Measurements from ENCODE around the gene HOXA10.

The HOXA10 gene

DNA sequence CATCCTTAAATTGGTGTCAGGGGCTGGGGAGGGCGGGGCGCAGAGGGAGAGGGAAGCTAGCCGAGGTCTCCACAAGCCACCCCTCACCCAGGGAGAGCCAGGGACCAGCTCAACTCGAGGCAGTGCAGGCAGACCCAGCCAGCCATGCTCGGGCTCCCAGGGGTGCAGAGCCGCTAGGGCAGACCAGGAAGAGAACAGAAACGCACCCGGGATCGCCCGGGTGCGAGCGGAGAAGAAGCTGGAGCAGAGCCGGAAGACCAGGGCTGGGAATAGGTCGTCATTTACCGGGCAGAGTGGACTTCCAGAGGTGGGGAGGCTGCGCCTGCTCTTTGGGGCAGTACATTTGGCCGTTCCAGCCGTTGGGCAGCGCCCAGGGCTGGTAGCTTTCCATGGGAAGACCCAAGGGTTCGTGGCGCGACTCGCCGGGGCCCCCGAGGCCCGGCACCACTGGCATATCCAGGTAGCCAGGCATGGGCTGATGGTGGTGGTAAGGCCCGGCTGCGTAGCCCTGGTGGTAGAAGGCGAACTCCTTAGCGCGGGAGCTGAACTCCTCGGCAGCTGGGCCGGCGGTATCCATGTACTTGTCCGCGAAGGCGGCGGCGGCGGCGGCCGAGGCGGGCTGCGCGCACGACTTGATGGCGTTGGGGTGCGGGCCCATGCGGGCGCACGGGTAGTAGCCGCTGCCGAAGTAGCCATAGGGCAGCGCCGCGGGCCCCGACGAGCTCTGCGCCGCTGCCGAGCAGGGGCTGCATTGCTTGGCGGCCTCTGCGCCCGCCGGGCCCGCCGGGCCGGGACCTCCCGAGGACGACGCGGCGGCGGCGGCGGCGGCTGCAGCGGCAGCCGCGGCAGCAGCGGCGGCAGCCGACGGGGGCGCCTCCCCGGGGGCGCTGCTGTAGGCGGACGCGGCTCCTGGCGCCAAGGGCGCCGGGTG, 25.0 kb upstream of the HOXA10 start:
- TF ChIP-seq, protein P1, sequence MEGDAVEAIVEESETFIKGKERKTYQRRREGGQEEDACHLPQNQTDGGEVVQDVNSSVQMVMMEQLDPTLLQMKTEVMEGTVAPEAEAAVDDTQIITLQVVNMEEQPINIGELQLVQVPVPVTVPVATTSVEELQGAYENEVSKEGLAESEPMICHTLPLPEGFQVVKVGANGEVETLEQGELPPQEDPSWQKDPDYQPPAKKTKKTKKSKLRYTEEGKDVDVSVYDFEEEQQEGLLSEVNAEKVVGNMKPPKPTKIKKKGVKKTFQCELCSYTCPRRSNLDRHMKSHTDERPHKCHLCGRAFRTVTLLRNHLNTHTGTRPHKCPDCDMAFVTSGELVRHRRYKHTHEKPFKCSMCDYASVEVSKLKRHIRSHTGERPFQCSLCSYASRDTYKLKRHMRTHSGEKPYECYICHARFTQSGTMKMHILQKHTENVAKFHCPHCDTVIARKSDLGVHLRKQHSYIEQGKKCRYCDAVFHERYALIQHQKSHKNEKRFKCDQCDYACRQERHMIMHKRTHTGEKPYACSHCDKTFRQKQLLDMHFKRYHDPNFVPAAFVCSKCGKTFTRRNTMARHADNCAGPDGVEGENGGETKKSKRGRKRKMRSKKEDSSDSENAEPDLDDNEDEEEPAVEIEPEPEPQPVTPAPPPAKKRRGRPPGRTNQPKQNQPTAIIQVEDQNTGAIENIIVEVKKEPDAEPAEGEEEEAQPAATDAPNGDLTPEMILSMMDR (conservative IDR thresholded peaks at IDR 0.05; ENCODE audit: low read depth, low read length), result no peak
- Histone ChIP-seq H3K4me2 (no peak overlapping the region), H3K27me3 (ENCODE audit: insufficient read depth, low read depth) (no peaks in the 10 kb centered on the region), H3K4me1 (ENCODE audit: low read depth, poor library complexity, severe bottlenecking) (peaks cover 3% of the 10 kb centered on the region), H3K9ac (no peak overlapping the region), H4K20me1 (ENCODE audit: insufficient read depth) (no peaks in the 10 kb centered on the region), H2AFZ (ENCODE audit: low read depth) (no peak overlapping the region), H3K4me3 (IDR thresholded peaks at IDR 0.05; ENCODE audit: insufficient read depth, low read depth, low read length) (no peak overlapping the region), H3K79me2 (ENCODE audit: insufficient read depth, low read depth) (no peaks in the 10 kb centered on the region), H3K36me3 (ENCODE audit: insufficient read depth) (no peaks in the 10 kb centered on the region), H3K27ac (no peak overlapping the region)

DNA sequence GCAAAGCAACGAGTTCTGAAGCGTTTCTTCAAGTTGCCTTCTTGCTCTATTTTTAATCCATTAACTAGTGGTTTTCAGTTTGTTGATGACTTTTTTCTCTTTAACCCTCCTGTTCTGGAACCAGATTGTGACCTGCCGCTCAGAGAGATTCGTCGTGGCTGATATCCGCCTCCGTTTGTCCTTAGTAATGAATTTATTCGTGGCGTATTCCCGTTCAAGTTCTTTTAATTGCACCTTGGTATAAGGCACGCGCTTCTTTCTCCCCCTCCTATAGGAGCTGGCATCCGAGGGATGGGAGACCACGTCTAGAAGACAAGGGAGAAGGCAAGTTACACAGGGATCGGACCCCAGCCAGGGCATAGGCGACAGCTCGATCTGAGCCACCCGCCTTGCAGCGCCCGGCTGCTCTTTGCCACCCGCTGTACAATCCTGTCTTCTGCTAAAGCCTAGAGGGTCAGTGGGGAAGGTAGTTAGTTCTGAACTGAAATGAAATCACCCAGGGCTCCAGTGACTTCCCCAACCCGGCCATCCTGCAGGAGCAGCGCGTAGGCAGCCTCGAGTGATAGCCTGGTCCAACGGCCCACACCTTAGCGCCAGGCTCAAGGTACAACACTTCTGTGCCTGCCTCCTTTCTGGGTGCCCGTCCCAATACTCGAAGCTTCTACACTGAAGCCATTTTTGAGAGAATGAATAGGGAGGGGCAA, 24.2 kb upstream of the HOXA10 start:
- peaks cover 3% of the 10 kb centered on the region for H3K4me1 ChIP-seq (ENCODE audit: low read depth, poor library complexity, severe bottlenecking)
- H3K36me3 ChIP-seq (ENCODE audit: insufficient read depth), result no peaks in the 10 kb centered on the region
- no peak overlapping the region for H3K4me2 ChIP-seq
- no peak overlapping the region for H3K27ac ChIP-seq
- TF ChIP-seq, protein P1 (conservative IDR thresholded peaks at IDR 0.05; ENCODE audit: low read depth, low read length), result no peak
- H3K79me2 ChIP-seq (ENCODE audit: insufficient read depth, low read depth), result no peaks in the 10 kb centered on the region
- H3K4me3 ChIP-seq (IDR thresholded peaks at IDR 0.05; ENCODE audit: insufficient read depth, low read depth, low read length), result no peak overlapping the region
- no peaks in the 10 kb centered on the region for H3K27me3 ChIP-seq (ENCODE audit: insufficient read depth, low read depth)
- H2AFZ ChIP-seq (ENCODE audit: low read depth), result no peak overlapping the region
- H4K20me1 ChIP-seq (ENCODE audit: insufficient read depth), result no peaks in the 10 kb centered on the region
- H3K9ac ChIP-seq, result no peak overlapping the region

DNA sequence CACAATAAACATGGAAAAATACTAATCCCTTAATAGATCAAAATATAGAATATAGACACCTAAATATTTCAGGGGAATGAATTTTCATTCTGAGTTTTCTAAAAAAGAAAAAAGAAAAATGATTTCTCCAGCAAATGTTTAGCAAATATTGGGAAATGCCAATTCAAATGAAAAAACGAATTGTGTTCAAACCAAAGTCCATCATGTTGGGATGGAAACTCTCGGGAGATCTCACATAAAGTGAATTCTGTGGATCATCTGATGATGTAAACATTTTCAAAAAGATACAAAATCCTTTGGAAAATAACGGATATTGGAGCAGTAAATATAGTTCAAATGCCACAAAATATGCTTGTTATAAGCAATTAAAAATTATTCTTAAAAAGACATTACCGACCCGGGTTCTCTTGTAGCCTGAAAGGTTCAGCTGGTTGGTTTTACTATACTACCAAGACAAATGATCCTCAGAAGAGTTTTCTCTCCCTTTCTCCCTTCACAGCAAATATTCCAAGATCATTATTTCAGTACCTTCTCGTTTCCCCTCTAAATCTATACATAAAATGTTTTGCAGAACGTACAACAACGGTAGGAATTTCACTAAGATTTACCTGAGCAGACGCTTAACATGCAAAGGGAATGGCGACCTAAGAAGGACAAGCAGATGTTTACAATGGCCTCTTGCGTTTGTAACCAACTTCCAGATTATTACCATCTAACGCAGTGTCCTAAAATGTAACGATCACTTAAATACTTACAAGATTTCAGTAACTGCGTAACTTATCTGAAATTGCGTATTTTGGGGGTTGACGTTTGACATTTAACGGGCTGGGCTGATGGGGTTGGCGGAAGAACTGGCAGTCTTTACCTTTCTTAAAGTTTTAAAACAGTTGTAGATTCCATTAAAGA, 23.3 kb upstream of the HOXA10 start:
- no peak overlapping the region for H3K27ac ChIP-seq
- H3K27me3 ChIP-seq (ENCODE audit: insufficient read depth, low read depth), result no peaks in the 10 kb centered on the region
- no peak overlapping the region for H3K4me2 ChIP-seq
- H3K79me2 ChIP-seq (ENCODE audit: insufficient read depth, low read depth), result no peaks in the 10 kb centered on the region
- H3K4me3 ChIP-seq (IDR thresholded peaks at IDR 0.05; ENCODE audit: insufficient read depth, low read depth, low read length), result no peak overlapping the region
- no peak overlapping the region for H3K9ac ChIP-seq
- no peaks in the 10 kb centered on the region for H4K20me1 ChIP-seq (ENCODE audit: insufficient read depth)
- H3K4me1 ChIP-seq (ENCODE audit: low read depth, poor library complexity, severe bottlenecking), result peaks cover 3% of the 10 kb centered on the region
- TF ChIP-seq, protein P1 (conservative IDR thresholded peaks at IDR 0.05; ENCODE audit: low read depth, low read length), result no peak
- no peak overlapping the region for H2AFZ ChIP-seq (ENCODE audit: low read depth)
- H3K36me3 ChIP-seq (ENCODE audit: insufficient read depth), result no peaks in the 10 kb centered on the region

- H3K4me2 ChIP-seq, result no peak overlapping the region
- H2AFZ ChIP-seq (ENCODE audit: low read depth), result no peak overlapping the region
- H3K9ac ChIP-seq, result no peak overlapping the region
- TF ChIP-seq, protein P1 (conservative IDR thresholded peaks at IDR 0.05; ENCODE audit: low read depth, low read length), result peak; percentile 96
- no peaks in the 10 kb centered on the region for H3K27me3 ChIP-seq (ENCODE audit: insufficient read depth, low read depth)
- H3K4me1 ChIP-seq (ENCODE audit: low read depth, poor library complexity, severe bottlenecking), result peaks cover 3% of the 10 kb centered on the region
- H3K36me3 ChIP-seq (ENCODE audit: insufficient read depth), result no peaks in the 10 kb centered on the region
- H3K27ac ChIP-seq, result no peak overlapping the region
- H4K20me1 ChIP-seq (ENCODE audit: insufficient read depth), result no peaks in the 10 kb centered on the region
- no peaks in the 10 kb centered on the region for H3K79me2 ChIP-seq (ENCODE audit: insufficient read depth, low read depth)
- H3K4me3 ChIP-seq (IDR thresholded peaks at IDR 0.05; ENCODE audit: insufficient read depth, low read depth, low read length), result no peak overlapping the region
These were observed 22.2 kb upstream of the HOXA10 start for GRCh38 chr7:27196287-27196767.
